IPS DF 4.7 (cell line): ENCODE measurements around the gene PPTC7.
"Not testable (repeated sequence)": the region's sequence is repeated elsewhere in the genome, so short reads cannot be mapped to it uniquely, and the experiment has no call there.

Experiments
- DNase-seq: peaks from one replicate; pipeline ENCODE4 v3.0.0-alpha.2; 2013; ENCODE audit warnings: low spot score; ENCODE audit errors: extremely low read depth

Gene PPTC7

GRCh38 chr12:110587102-110587501 is 4.0 kb upstream of the PPTC7 start:
- DNase-seq, result not testable (repeated sequence)

GRCh38 chr12:110585231-110585799 is 2.2 kb upstream of the PPTC7 start:
- no peak for DNase-seq

- no peak for DNase-seq
Measured at GRCh38 chr12:110582276-110583136, 612 bp downstream of the PPTC7 start.

DNA sequence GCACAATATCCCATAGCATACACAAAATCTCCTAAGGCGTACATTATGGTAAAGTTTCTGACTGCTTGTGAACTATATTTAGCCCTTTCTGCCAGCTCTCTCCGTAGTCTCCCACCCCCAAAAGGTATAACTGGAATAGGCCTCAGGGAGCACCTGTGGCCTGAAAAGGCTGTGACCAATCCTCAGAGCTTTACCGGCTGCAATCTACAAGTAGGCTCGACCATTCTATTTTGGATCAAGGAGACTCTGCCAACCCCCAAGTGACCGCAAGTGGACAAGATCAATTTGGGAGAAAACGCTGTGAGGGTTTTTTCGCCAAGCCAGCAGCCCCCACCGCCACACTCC is 1.2 kb downstream of the PPTC7 start:
- DNase-seq, result no peak

- DNase-seq, result no peak
Measured at GRCh38 chr12:110579535-110580253, 3.4 kb downstream of the PPTC7 start.

DNA sequence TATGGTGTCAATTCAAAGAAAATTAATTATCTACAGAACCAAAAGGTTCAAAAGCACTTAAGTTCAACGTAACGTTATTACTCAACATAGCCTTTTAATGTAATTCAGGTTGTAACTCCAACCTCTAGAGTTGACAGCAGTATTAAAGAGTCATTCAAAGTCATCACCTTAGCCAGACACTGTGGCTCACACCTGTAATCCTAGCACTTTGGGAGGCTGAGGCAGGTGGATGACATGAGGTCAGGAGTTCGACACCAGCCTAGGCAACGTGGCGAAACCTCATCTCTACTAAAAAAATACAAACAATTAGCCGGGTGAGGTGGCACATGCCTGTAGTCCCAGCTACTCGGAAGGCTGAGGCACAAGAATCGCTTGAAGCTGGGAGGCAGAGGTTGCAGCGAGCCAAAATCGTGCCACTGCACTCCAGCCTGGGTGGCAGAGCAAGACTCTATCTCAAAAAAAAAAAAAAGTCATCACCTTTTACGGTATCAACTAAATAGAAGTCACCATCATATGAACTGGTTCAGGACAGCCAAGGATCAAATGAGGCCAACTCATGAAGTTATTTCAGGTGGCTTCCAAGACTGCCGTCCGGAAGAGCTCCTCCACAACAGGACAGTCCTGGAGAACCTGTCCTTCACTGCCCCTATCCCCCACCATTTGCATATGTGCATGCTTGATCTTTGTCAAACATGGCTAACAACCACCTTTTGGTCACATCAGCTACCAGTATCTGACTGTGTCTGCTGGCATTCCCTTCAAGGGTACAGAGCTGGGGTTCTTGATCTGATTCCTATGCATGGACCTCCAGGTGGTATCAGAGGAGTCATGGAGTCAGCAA is 4.2 kb downstream of the PPTC7 start:
- no peak for DNase-seq

- DNase-seq, result no peak
Measured at GRCh38 chr12:110577864-110578693, 5.0 kb downstream of the PPTC7 start.

DNA sequence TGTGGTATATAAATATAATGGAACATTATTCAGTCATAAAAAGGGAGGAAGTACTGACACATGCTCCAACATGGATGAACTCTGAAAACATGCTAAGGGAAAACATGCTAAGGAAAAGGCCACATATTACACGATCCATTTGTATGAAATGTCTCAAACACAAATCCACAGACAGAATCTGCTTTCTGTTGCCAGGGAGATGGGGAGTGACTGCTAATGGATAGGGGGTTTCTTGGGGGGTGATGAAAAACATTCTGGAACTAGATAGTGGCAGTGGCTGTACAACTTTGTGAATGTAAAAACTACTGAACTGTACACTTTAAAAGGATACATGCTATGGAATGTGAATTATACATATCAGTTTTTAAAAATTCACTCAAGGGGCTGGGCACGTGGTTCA is 6.6 kb downstream of the PPTC7 start:
- no peak for DNase-seq

DNA sequence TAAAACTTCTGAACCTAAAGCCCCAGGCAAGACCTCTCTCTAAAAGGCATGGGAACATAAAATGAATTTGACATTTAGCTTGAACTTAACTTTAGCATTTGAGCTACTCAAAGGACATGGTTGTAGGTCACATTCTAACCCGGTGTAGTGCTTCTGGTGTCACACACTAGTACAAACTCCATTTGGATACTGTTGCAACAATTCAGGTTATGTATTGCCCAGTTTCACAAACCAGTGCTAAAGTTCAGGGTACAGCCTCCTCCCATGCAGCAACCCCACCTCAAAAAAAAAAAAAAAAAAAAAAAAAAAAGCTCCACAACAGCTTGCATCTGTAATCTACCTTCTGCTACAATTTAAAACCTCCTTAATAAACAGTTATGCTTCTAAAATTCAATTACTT is 7.8 kb downstream of the PPTC7 start:
- DNase-seq, result no peak

DNA sequence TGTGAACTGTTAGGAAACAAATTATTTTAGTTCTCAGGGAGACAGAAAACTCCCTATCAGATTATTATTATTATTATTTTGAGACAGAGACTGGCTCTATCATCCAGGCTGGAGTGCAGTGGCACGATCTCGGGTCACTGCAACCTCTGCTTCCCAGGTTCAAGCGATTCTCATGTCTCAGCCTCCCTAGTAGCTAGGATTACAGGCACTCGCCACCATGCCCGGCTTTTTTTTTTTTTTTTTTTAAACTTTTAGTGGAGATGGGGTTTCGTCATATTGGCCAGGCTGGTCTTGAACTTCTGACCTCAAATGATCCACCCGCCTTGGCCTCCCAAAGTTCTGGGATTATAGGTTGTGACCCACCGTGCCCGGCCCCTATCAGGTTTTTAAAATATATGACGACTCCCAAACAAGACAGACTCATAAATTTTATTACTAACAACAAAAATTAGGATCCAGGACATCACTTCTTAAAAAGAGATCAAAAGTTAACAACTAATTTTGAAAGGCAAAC is 8.3 kb downstream of the PPTC7 start:
- DNase-seq, result not testable (repeated sequence)

DNA sequence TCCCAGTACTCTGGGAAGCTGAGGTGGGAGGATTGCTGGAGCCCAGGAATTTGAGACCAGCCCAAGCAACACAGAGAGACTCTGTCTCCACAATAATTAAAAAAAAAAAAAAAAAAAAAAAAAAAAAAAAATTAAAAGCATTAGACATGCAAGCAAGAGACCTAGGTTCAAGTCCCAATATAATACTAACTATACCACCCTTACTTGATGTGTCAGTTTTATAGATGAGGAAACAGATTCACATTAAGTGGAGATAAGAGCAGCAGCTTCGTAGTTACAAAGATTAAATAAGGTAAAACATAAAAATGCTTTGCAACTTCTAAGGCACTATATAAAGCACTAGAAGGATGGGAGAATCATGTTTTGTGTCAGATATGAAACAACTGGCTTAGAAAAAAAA is 9.1 kb downstream of the PPTC7 start:
- no peak for DNase-seq

DNA sequence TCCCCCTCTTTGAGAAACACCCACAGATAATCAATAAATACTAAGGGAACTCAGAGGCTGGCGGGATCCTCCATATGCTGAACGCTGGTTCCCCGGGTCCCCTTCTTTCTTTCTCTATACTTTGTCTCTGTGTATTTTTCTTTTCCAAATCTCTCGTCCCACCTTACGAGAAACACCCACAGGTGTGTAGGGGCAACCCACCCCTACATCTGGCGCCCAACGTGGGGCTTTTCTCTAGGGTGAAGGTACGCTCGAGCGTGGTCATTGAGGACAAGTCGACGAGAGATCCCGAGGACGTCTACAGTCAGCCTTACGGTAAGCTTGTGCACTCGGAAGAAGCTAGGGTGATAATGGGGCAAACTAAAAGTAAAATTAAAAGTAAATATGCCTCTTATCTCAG is 12.3 kb downstream of the PPTC7 start:
- not testable (repeated sequence) for DNase-seq

GRCh38 chr12:110569838-110570237 is 13.3 kb downstream of the PPTC7 start:
- DNase-seq, result not testable (repeated sequence)

GRCh38 chr12:110568752-110569151 is 14.4 kb downstream of the PPTC7 start:
- DNase-seq, result no peak

DNA sequence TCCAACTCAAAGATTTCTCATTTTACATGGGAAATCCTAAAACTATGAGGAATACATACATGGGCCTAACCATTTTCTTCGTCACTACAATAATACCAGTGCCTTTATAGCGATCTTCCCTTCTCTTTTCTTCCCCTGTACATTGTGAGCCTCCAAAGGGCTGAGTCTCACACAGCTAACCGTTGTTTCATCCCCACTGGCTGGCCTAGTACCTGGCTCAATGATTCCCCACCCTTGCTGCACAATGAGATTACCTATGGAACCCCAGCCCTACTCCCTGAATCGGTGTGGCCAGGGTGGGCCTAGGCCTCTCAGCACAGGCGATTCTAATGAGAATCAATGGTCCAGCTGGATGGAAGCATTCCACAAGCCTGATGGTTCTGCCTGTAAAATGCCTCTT is 16.1 kb downstream of the PPTC7 start:
- DNase-seq, result no peak

- DNase-seq, result no peak
Measured at GRCh38 chr12:110565894-110566871, 16.9 kb downstream of the PPTC7 start.

- DNase-seq, result no peak
Measured at GRCh38 chr12:110564471-110564991, 18.6 kb downstream of the PPTC7 start.

- no peak for DNase-seq
Measured at GRCh38 chr12:110563702-110564470, 19.2 kb downstream of the PPTC7 start.
